ENCODE measurements around the gene VWA8.

The VWA8 gene

GRCh38 chr13:41716236-41716635 lies 244.7 kb downstream of the VWA8 start:
- DNase-seq (ENCODE audit: extremely low read depth, low read depth), result no peak
- TF ChIP-seq, protein P1, sequence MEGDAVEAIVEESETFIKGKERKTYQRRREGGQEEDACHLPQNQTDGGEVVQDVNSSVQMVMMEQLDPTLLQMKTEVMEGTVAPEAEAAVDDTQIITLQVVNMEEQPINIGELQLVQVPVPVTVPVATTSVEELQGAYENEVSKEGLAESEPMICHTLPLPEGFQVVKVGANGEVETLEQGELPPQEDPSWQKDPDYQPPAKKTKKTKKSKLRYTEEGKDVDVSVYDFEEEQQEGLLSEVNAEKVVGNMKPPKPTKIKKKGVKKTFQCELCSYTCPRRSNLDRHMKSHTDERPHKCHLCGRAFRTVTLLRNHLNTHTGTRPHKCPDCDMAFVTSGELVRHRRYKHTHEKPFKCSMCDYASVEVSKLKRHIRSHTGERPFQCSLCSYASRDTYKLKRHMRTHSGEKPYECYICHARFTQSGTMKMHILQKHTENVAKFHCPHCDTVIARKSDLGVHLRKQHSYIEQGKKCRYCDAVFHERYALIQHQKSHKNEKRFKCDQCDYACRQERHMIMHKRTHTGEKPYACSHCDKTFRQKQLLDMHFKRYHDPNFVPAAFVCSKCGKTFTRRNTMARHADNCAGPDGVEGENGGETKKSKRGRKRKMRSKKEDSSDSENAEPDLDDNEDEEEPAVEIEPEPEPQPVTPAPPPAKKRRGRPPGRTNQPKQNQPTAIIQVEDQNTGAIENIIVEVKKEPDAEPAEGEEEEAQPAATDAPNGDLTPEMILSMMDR (IDR thresholded peaks at IDR 0.05; ENCODE audit: low read depth, low read length, missing control alignments), result no peak
- H3K4me3 ChIP-seq (replicated peaks; ENCODE audit: low read depth, low read length), result no peak overlapping the region

GRCh38 chr13:41713405-41713804 lies 247.5 kb downstream of the VWA8 start:
- DNase-seq (ENCODE audit: extremely low read depth, low read depth), result no peak
- TF ChIP-seq, protein P1 (IDR thresholded peaks at IDR 0.05; ENCODE audit: low read depth, low read length, missing control alignments), result no peak
- H3K4me3 ChIP-seq (replicated peaks; ENCODE audit: low read depth, low read length), result no peak overlapping the region

DNA sequence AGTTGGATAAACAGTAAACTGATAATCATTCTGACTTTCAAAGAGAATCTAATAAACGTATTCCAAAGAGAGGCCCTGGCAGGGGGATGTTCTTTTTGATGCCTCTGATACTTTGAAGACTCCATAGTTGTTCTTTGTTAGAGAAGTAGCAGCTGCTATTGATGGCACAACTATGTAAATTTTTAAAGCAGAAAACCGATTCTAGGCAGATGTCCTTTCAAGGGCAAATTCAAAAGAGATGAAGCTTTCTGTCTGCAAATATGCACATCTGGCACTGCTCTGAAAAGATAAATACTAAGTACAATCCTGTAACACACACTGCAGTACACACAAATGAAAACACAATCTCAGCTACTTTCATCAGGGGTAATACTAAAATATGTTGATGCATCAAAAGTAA lies 250.1 kb downstream of the VWA8 start:
- TF ChIP-seq, protein P1 (IDR thresholded peaks at IDR 0.05; ENCODE audit: low read depth, low read length, missing control alignments), result no peak
- no peak for DNase-seq (ENCODE audit: extremely low read depth, low read depth)
- no peak overlapping the region for H3K4me3 ChIP-seq (replicated peaks; ENCODE audit: low read depth, low read length)

DNA sequence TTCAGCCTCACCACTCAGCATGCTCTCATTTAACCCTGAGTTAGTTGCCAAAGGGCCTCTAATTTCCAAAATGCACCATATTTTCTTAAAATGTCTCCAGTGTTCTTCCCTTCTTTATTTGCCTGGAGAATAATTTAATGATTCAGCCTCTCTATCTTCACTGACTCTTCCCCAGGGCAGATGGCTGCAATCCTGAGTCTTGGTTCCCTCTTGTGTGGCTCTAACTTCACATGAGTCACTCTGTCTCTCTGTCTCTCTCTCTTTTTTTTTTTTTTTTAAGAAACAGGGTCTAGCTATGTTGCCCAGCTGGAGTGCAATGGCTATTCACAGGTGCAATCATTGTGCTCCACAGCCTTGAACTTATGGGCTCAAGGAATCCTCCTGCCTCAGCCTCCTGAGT lies 251.4 kb downstream of the VWA8 start:
- DNase-seq (ENCODE audit: extremely low read depth, low read depth), result no peak
- TF ChIP-seq, protein P1 (IDR thresholded peaks at IDR 0.05; ENCODE audit: low read depth, low read length, missing control alignments), result no peak
- H3K4me3 ChIP-seq (replicated peaks; ENCODE audit: low read depth, low read length), result no peak overlapping the region

- H3K4me3 ChIP-seq (replicated peaks; ENCODE audit: low read depth, low read length), result no peak overlapping the region
- TF ChIP-seq, protein P1 (IDR thresholded peaks at IDR 0.05; ENCODE audit: low read depth, low read length, missing control alignments), result no peak
- no peak for DNase-seq (ENCODE audit: extremely low read depth, low read depth)
Observed at GRCh38 chr13:41708713-41709112, 252.2 kb downstream of the VWA8 start.

- no peak overlapping the region for H3K4me3 ChIP-seq (replicated peaks; ENCODE audit: low read depth, low read length)
- no peak for DNase-seq (ENCODE audit: extremely low read depth, low read depth)
- TF ChIP-seq, protein P1 (IDR thresholded peaks at IDR 0.05; ENCODE audit: low read depth, low read length, missing control alignments), result no peak
Observed at GRCh38 chr13:41707194-41707821, 253.6 kb downstream of the VWA8 start.

DNA sequence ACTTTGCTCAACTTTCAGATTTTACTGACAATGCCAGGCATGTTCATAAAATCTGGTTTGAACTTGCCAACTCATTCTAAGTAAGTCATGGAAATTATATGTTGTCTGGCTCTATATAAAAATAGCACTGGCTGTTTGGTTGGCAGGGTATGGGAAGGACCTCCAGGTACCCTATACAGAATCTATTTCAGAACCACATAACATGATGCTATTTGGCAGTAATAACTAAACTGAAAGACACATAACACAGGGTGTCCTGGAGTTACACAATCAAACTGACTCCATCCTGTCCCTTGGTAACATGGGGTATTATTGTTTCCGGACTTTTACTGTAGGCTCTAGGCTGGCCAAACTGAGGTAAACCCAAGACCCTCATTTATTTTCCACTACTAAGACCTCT lies 254.8 kb downstream of the VWA8 start:
- no peak for DNase-seq (ENCODE audit: extremely low read depth, low read depth)
- H3K4me3 ChIP-seq (replicated peaks; ENCODE audit: low read depth, low read length), result no peak overlapping the region
- TF ChIP-seq, protein P1 (IDR thresholded peaks at IDR 0.05; ENCODE audit: low read depth, low read length, missing control alignments), result no peak

Measured in HFF-Myc (cell line).